K562 (cell line): ENCODE data around the gene CACNA2D3. TPM values are rescaled to one million over a fixed set of nuclear protein-coding genes. Genes with fewer than 3 reads are reported as not detected.

ENCODE experiments used
- ATAC-seq: fragments of 200-7000 bp; cut with Tn5 transposase; 3 replicates; pipeline ENCODE4 v1.9.1; 2020; ENCODE audit warnings: moderate library complexity
- BruUV-seq: library from RNA; stranded (reverse); fragments of 400-500 nt; replicated peaks from 2 replicates; lab custom pipeline; 2021; lab: Mats Ljungman, UMichigan
- CTCF ChIA-PET: fragments of 300-600 bp; formaldehyde crosslinking; extraction: SDS; loops from one replicate; lab custom pipeline; 2021; ENCODE audit warnings: low intra/inter-chr PET ratio; lab: Yijun Ruan, JAX
- POLR2A ChIA-PET: fragments of 300-600, 350-650 bp; sonication (Branson Sonifier 250); formaldehyde crosslinking; extraction: SDS; loops from one replicate; lab custom pipeline; 2021; ENCODE audit warnings: antibody characterized with exemption, inconsistent platforms; lab: Yijun Ruan, JAX
- DNase-seq, 4 experiments: peaks; one replicate each; pipeline versions ENCODE4 v3.0.0 to v3.0.0-alpha.2; 2011 to 2018; ENCODE audit warnings: low spot score in 3 of 4, mixed read lengths in 3 of 4; ENCODE audit errors: extremely low read depth in 1 of 4
- FAIRE-seq: peaks from 2 replicates; lab custom pipeline; 2011; peaks lifted over from hg19 to GRCh38; lab: Jason Lieb, UNC
- H2AFZ ChIP-seq: 2 replicates; pipeline ENCODE4 v1.6.0; 2011; ENCODE audit warnings: low read depth, low read length, control low read depth, inconsistent platforms
- H3K27ac ChIP-seq: fragments of 200-600 bp; 3 replicates; pipeline ENCODE4 v1.8.0; 2011; ENCODE audit warnings: low read depth, mild to moderate bottlenecking, control low read depth, inconsistent platforms, low read length, moderate library complexity, mixed read lengths; ENCODE audit errors: extremely low read depth
- H3K27me3 ChIP-seq, 2 experiments: fragments of 300-600 bp in 1 of 2; 2 replicates in 1 of 2; 3 replicates in 1 of 2; pipeline versions ENCODE4 v1.6.0 to v1.8.0; 2011; ENCODE audit warnings: inconsistent platforms in 2 of 2, low read length in 2 of 2, mild to moderate bottlenecking in 1 of 2, mixed read lengths in 1 of 2, moderate library complexity in 1 of 2; ENCODE audit not compliant: control insufficient read depth in 2 of 2, insufficient read depth in 2 of 2
- H3K36me3 ChIP-seq: fragments of 300-600 bp; 3 replicates; pipeline ENCODE4 v1.8.0; 2011; ENCODE audit warnings: mild to moderate bottlenecking, low read length, inconsistent platforms; ENCODE audit not compliant: control insufficient read depth, insufficient read depth
- H3K4me1 ChIP-seq, 2 experiments: fragments of 200-600 bp in 1 of 2; replicated peaks in 1 of 2; 2 replicates in 1 of 2; 3 replicates in 1 of 2; pipeline versions ENCODE4 v1.5.1 to v1.8.0; 2011; ENCODE audit warnings: inconsistent platforms in 2 of 2, low read length in 2 of 2, mild to moderate bottlenecking in 1 of 2, mixed read lengths in 1 of 2, moderate library complexity in 1 of 2; ENCODE audit not compliant: control insufficient read depth in 2 of 2, insufficient read depth in 2 of 2
- H3K4me2 ChIP-seq: 2 replicates; pipeline ENCODE4 v1.6.1; 2011; ENCODE audit warnings: low read length, control low read depth, inconsistent platforms, mixed read lengths; ENCODE audit not compliant: insufficient read depth
- H3K4me3 ChIP-seq: fragments of 200-600 bp; sonication (generic), shearing (Covaris generic); 2 replicates; pipeline ENCODE4 v1.5.1; 2016; ENCODE audit warnings: control low read depth, inconsistent platforms
- H3K79me2 ChIP-seq: fragments of 200-600 bp; 3 replicates; pipeline ENCODE4 v1.8.0; 2011; ENCODE audit warnings: low read length, inconsistent platforms; ENCODE audit not compliant: control insufficient read depth, insufficient read depth
- H3K9ac ChIP-seq, 2 experiments: 2 replicates each; pipeline versions ENCODE4 v1.6.0 to v1.6.1; 2011; ENCODE audit warnings: low read depth in 2 of 2, low read length in 2 of 2, control low read depth in 1 of 2, inconsistent platforms in 1 of 2, mild to moderate bottlenecking in 1 of 2, mixed read lengths in 1 of 2; ENCODE audit not compliant: insufficient read depth in 1 of 2
- H3K9me1 ChIP-seq: one replicate; pipeline ENCODE4 v1.6.0; 2011; ENCODE audit warnings: inconsistent platforms, mild to moderate bottlenecking, low read length, moderate library complexity; ENCODE audit not compliant: control insufficient read depth, insufficient read depth
- H3K9me3 ChIP-seq: replicated peaks from 2 replicates; pipeline ENCODE4 v1.5.1; 2011; ENCODE audit warnings: low read depth, low read length, inconsistent platforms; ENCODE audit not compliant: control insufficient read depth, insufficient read depth
- H4K20me1 ChIP-seq: replicated peaks from 2 replicates; pipeline ENCODE4 v1.6.1; 2011; ENCODE audit warnings: low read length, inconsistent platforms, mixed read lengths; ENCODE audit not compliant: control insufficient read depth, insufficient read depth
- ARID2 ChIP-seq: fragments of 450-650 bp; IDR thresholded peaks from 2 replicates; pipeline ENCODE4 v1.6.1; 2017; ENCODE audit warnings: antibody characterized with exemption, mild to moderate bottlenecking
- CCAR2 ChIP-seq: fragments of 200-400 bp; formaldehyde crosslinking; IDR thresholded peaks from 2 replicates; pipeline ENCODE4 v1.6.1; 2017; ENCODE audit warnings: mild to moderate bottlenecking, low read depth, low read length
- CCNT2 ChIP-seq: IDR thresholded peaks from 2 replicates; pipeline ENCODE4 v1.6.1; 2011; ENCODE audit warnings: borderline replicate concordance, low read depth, mild to moderate bottlenecking, moderate library complexity, mixed read lengths, low read length; ENCODE audit not compliant: insufficient read length; ENCODE audit errors: extremely low read depth
- DACH1 ChIP-seq: fragments of 450-650 bp; IDR thresholded peaks from 2 replicates; pipeline ENCODE4 v1.6.1; 2018; ENCODE audit not compliant: partially characterized antibody
- DPF2 ChIP-seq: fragments of 450-650 bp; IDR thresholded peaks from 2 replicates; pipeline ENCODE4 v1.6.1; 2016
- E2F5 ChIP-seq: sonication (generic); formaldehyde crosslinking; IDR thresholded peaks from 2 replicates; pipeline ENCODE4 v1.8.0; 2022; ENCODE audit warnings: mild to moderate bottlenecking, missing genetic modification reagents
- EGR1 ChIP-seq: fragments of 450-650 bp; conservative IDR thresholded peaks from 2 replicates; pipeline ENCODE4 v1.6.1; 2017; ENCODE audit warnings: mild to moderate bottlenecking
- FOXA1 ChIP-seq: fragments of 450-650 bp; IDR thresholded peaks from 2 replicates; pipeline ENCODE4 v1.6.1; 2016; ENCODE audit warnings: mild to moderate bottlenecking, borderline replicate concordance
- FOXJ3 ChIP-seq: sonication (generic); formaldehyde crosslinking; IDR thresholded peaks from 2 replicates; pipeline ENCODE4 v1.4.0; 2020; ENCODE audit warnings: mild to moderate bottlenecking, missing genetic modification reagents
- IFI16 ChIP-seq: fragments of 250-450 bp; sonication (Bioruptor Pico); IDR thresholded peaks from 2 replicates; pipeline ENCODE4 v2.1.2; 2022; ENCODE audit warnings: mild to moderate bottlenecking, inconsistent platforms
- MTA3 ChIP-seq: fragments of 450-650 bp; formaldehyde crosslinking; IDR thresholded peaks from 2 replicates; pipeline ENCODE4 v1.6.1; 2017; ENCODE audit warnings: mild to moderate bottlenecking, borderline replicate concordance
- NFRKB ChIP-seq: fragments of 450-650 bp; IDR thresholded peaks from 2 replicates; pipeline ENCODE4 v1.6.1; 2016; ENCODE audit warnings: low read depth
- POLR3A ChIP-seq: IDR thresholded peaks from 2 replicates; pipeline ENCODE4 v1.6.1; 2011; ENCODE audit warnings: borderline replicate concordance, mild to moderate bottlenecking, moderate library complexity; ENCODE audit not compliant: insufficient read length, insufficient read depth; ENCODE audit errors: extremely low read depth
- PRMT5 ChIP-seq: sonication (generic); formaldehyde crosslinking; IDR thresholded peaks from 2 replicates; pipeline ENCODE4 v1.5.0; 2020; ENCODE audit warnings: missing genetic modification reagents
- SMAD2 ChIP-seq: fragments of 150-350 bp; IDR thresholded peaks from 2 replicates; pipeline ENCODE4 v1.6.1; 2014; ENCODE audit warnings: low read depth, mild to moderate bottlenecking, low read length
- TEAD4 ChIP-seq, 2 experiments: sonication (generic) in 1 of 2; formaldehyde crosslinking in 1 of 2; IDR thresholded peaks; 2 replicates each; pipeline versions ENCODE4 v1.6.1 to v1.8.0; 2012 to 2022; ENCODE audit warnings: borderline replicate concordance in 1 of 2, inconsistent platforms in 1 of 2, low read length in 1 of 2, mild to moderate bottlenecking in 1 of 2, missing genetic modification reagents in 1 of 2
- XRCC3 ChIP-seq: fragments of 450-650 bp; IDR thresholded peaks from 2 replicates; pipeline ENCODE4 v1.6.1; 2017; ENCODE audit warnings: mild to moderate bottlenecking, moderate library complexity
- ZNF121 ChIP-seq: sonication (generic); formaldehyde crosslinking; conservative IDR thresholded peaks from 2 replicates; pipeline ENCODE4 v1.8.0; 2022; ENCODE audit warnings: missing genetic modification reagents
- ZNF134 ChIP-seq: fragments of 250-450 bp; sonication (Bioruptor Pico); conservative IDR thresholded peaks from 2 replicates; pipeline ENCODE4 v1.4.0; 2020
- ZNF146 ChIP-seq: IDR thresholded peaks from one replicate; pipeline ENCODE4 v1.6.1; 2018; ENCODE audit warnings: missing compliant biosample characterization; ENCODE audit not compliant: unreplicated experiment
- ZNF311 ChIP-seq: fragments of 250-450 bp; sonication (Bioruptor Pico); IDR thresholded peaks from 2 replicates; pipeline ENCODE4 v1.4.0; 2020; ENCODE audit warnings: mild to moderate bottlenecking, moderate library complexity
- ZNF695 ChIP-seq: fragments of 450-650 bp; formaldehyde crosslinking; IDR thresholded peaks from 2 replicates; pipeline ENCODE4 v1.4.0; 2020; ENCODE audit warnings: mild to moderate bottlenecking, moderate library complexity
- WGBS: fragments of 100-300 bp; shearing (Covaris generic); methylation state at CpG from one replicate; pipeline ENCODE4 v1.1.6; 2016; ENCODE audit warnings: low coverage, mixed read lengths; ENCODE audit not compliant: insufficient coverage; ENCODE audit errors: missing lambda C conversion rate; 5-methylcytosine and 5-hydroxymethylcytosine counted together
- in situ Hi-C: fragments of 300-500 bp; cut with MboI; formaldehyde crosslinking; loops from 4 replicates; pipeline ENCODE4 v1.15.0; 2018; ENCODE audit warnings: inconsistent platforms, mixed read lengths
- intact Hi-C: fragments of 100-400 bp; cut with micrococcal nuclease; formaldehyde crosslinking; loops from 2 replicates; pipeline ENCODE4 v1.14.2; 2022
- polyA plus RNA-seq, 8 experiments: library from polyadenylated mRNA; depleted of rRNA in 4 of 8; stranded (reverse) in 5 of 8; unstranded in 3 of 8; fragments of >200 nt; fragmentation: Nextera tagmentation in 2 of 8; fragmentation: Illumina TruSeq in 1 of 8; extraction: Ambion mirVana in 2 of 8; extraction: Trizol in 1 of 8; gene quantifications; 2 replicates each; pipeline versions ENCODE4 v1.2.1 to v1.2.3, GENCODE V29; 2011 to 2014; ENCODE audit warnings: inconsistent platforms in 1 of 8, missing spikeins in 1 of 8
- total RNA-seq, 7 experiments: library from RNA; depleted of rRNA in 6 of 7; stranded (reverse); fragments of >200 nt in 6 of 7; fragmentation: Illumina TruSeq in 2 of 7; extraction: Trizol in 2 of 7; gene quantifications; 2 replicates each; pipeline versions ENCODE4 v1.2.1 to v1.2.3, GENCODE V29; 2011 to 2021; ENCODE audit warnings: low replicate concordance in 1 of 7
- TF ChIP-seq, protein P1 (sequence below): fragments of 450-650 bp; IDR thresholded peaks from 2 replicates; pipeline ENCODE4 v1.6.1; 2016; ENCODE audit warnings: missing biosample characterization, missing genetic modification characterization

Gene CACNA2D3
- total and polyA plus RNA-seq, 9 of the 15 experiments (the other 6 are each of a cell fraction or from before 2014, with no cell fraction given), result 0.01 TPM; not detected in 8

DNA sequence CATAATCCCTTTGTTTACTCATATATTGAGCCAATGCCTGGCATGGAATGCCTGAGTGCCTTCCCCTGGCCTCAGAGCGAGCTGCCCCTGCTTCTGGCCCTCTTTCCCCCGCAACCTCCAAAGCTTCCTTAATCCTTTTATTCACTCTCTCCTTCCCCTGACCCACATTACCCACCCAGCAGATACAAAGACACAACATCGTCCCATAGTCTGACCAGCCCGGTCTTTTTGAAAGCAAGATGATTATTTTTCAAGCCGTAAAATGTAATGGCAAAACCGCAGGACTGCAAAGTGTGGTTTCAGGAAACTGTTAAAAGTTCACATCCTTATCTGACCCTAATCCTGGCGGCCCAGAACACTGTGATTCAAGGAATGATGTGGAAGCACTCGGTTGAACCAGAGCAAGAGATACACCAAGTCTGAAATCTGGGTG is 883.9 kb downstream of the CACNA2D3 start (continued):
- TF ChIP-seq IFI16 (CRISPR knock-in tag) (no peak), ZNF311 (CRISPR knock-in tag) (no peak), PRMT5 (CRISPR knock-in tag) (no peak)

GRCh38 chr3:55007971-55008370 is 885.6 kb downstream of the CACNA2D3 start:
- TF ChIP-seq SMAD2, result no peak
- no peak for TF ChIP-seq DPF2
- TF ChIP-seq, protein P1, sequence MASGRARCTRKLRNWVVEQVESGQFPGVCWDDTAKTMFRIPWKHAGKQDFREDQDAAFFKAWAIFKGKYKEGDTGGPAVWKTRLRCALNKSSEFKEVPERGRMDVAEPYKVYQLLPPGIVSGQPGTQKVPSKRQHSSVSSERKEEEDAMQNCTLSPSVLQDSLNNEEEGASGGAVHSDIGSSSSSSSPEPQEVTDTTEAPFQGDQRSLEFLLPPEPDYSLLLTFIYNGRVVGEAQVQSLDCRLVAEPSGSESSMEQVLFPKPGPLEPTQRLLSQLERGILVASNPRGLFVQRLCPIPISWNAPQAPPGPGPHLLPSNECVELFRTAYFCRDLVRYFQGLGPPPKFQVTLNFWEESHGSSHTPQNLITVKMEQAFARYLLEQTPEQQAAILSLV (tag), result no peak
- TF ChIP-seq FOXJ3, result no peak
- no peak for TF ChIP-seq POLR3A
- no peak for TF ChIP-seq CCNT2
- no peak for TF ChIP-seq ZNF695
- TF ChIP-seq TEAD4 (IDR thresholded peaks at IDR 0.05; ENCODE audit: low read length), result no peak
- TF ChIP-seq TEAD4 (CRISPR knock-in tag; IDR thresholded peaks at IDR 0.05; ENCODE audit: borderline replicate concordance), result no peak
- no peak for TF ChIP-seq ZNF121 (CRISPR knock-in tag)
- no peak for TF ChIP-seq ARID2
- no peak for TF ChIP-seq FOXA1
- TF ChIP-seq EGR1, result no peak
- TF ChIP-seq ZNF134 (CRISPR knock-in tag), result no peak
- TF ChIP-seq E2F5 (CRISPR knock-in tag), result no peak
- no peak for TF ChIP-seq MTA3
- TF ChIP-seq XRCC3, result no peak
- no peak for TF ChIP-seq NFRKB
- TF ChIP-seq CCAR2, result no peak
- no peak for TF ChIP-seq ZNF146 (CRISPR knock-in tag)
- no peak for TF ChIP-seq DACH1
- no peak for ATAC-seq
- Histone ChIP-seq H3K4me2 (no peak overlapping the region), H3K4me1 (no peaks in the 10 kb centered on the region), H3K79me2 (no peaks in the 10 kb centered on the region), H3K27me3 (no peaks in the 10 kb centered on the region), H4K20me1 (no peaks in the 10 kb centered on the region), H3K9me3 (no peaks in the 10 kb centered on the region), H3K9me1 (no peaks in the 10 kb centered on the region), H3K36me3 (no peaks in the 10 kb centered on the region), H3K9ac (no peak overlapping the region), H3K27ac (no peak overlapping the region), H3K4me3 (no peak overlapping the region), H2AFZ (no peak overlapping the region)
- DNase-seq, result no peak
- CTCF ChIA-PET, result no interaction called here
- in situ Hi-C loops, result no loop called here
- FAIRE-seq, result no peak
- BruUV-seq, result no TSS peak
- intact Hi-C loops, result no loop called here
- POLR2A ChIA-PET, result no interaction called here
- 0% methylated on average over 1 of the region's 1 CpG for WGBS
